Brain microvascular endothelial cell (primary cell): ENCODE measurements around the gene SIK2.

Source experiments
- DNase-seq: peaks from one replicate; pipeline ENCODE4 v3.0.0-alpha.2; 2020
- H3K27ac ChIP-seq: fragments of 250-450 bp; sonication (Bioruptor Pico); 2 replicates; pipeline ENCODE4 v1.5.1; 2020; ENCODE audit warnings: mild to moderate bottlenecking, moderate library complexity
- H3K27me3 ChIP-seq: fragments of 250-450 bp; sonication (Bioruptor Pico); replicated peaks from 2 replicates; pipeline ENCODE4 v1.5.1; 2020; ENCODE audit warnings: mild to moderate bottlenecking
- H3K36me3 ChIP-seq: fragments of 250-450 bp; sonication (Bioruptor Pico); replicated peaks from 2 replicates; pipeline ENCODE4 v1.5.1; 2020; ENCODE audit warnings: mild to moderate bottlenecking
- H3K4me3 ChIP-seq: 2 replicates; pipeline ENCODE4 v1.5.1; 2011; ENCODE audit warnings: low read depth, mild to moderate bottlenecking, control low read depth, low read length, moderate library complexity
- in situ Hi-C: cut with HindIII; loops from 2 replicates; pipeline ENCODE4 v1.10.0; 2017; ENCODE audit warnings: low sequenced_read_pairs, low pct_ligation_motif_present
- TF ChIP-seq, protein P1 (sequence below): IDR thresholded peaks from 2 replicates; pipeline ENCODE4 v1.5.1; 2011; ENCODE audit warnings: low read depth, mild to moderate bottlenecking, moderate library complexity, low read length, control low read depth, inconsistent platforms; ENCODE audit errors: missing control alignments

Gene SIK2

DNA sequence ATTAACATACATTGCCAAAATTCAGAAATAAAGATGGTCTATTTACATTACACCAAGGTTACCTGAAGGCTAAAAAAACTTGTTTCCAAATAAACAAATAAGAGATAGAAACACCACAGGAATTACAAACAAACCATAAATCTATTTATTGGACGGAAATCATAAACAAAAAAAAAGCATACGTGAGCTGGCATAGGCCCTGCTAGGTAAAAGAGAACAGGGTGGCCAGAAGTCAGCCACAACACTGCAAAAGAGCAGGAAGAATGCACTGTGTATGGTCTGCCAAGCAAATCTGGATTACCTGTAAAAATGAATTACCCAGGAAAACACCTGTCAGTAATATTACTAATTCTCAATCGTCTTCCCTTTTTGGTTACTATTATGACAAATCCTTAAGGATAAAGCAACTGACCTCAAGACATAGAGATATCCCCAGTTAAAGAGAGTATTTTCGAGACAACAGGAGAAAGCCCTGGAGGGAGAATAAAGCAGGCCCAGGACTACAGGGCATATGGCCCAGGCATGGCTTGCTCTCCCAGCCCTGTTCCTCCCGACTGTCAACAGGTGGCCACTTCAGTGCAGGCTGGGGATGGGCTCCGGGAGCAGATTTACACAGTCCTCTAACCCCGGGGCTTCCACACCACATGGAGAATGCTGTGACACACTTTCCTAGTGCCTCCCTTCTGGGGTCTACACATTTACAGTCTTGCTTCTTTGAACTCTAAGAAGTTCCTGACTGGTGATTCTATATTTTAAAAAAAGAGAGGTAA is 146.0 kb downstream of the SIK2 start:
- in situ Hi-C loops, result no loop called here
- TF ChIP-seq, protein P1, sequence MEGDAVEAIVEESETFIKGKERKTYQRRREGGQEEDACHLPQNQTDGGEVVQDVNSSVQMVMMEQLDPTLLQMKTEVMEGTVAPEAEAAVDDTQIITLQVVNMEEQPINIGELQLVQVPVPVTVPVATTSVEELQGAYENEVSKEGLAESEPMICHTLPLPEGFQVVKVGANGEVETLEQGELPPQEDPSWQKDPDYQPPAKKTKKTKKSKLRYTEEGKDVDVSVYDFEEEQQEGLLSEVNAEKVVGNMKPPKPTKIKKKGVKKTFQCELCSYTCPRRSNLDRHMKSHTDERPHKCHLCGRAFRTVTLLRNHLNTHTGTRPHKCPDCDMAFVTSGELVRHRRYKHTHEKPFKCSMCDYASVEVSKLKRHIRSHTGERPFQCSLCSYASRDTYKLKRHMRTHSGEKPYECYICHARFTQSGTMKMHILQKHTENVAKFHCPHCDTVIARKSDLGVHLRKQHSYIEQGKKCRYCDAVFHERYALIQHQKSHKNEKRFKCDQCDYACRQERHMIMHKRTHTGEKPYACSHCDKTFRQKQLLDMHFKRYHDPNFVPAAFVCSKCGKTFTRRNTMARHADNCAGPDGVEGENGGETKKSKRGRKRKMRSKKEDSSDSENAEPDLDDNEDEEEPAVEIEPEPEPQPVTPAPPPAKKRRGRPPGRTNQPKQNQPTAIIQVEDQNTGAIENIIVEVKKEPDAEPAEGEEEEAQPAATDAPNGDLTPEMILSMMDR, result no peak
- Histone ChIP-seq H3K27me3 (no peaks in the 10 kb centered on the region), H3K27ac (no peak overlapping the region), H3K36me3 (peaks cover 51% of the 10 kb centered on the region), H3K4me3 (no peak overlapping the region)
- no peak for DNase-seq

GRCh38 chr11:111749646-111750045 is 147.4 kb downstream of the SIK2 start:
- Histone ChIP-seq H3K4me3 (no peak overlapping the region), H3K27ac (no peak overlapping the region), H3K27me3 (no peaks in the 10 kb centered on the region), H3K36me3 (peaks cover 53% of the 10 kb centered on the region)
- TF ChIP-seq, protein P1, result no peak
- no peak for DNase-seq
- in situ Hi-C loops, result no loop called here

GRCh38 chr11:111756097-111756496 is 153.8 kb downstream of the SIK2 start:
- no peak for DNase-seq
- Histone ChIP-seq H3K27me3 (no peaks in the 10 kb centered on the region), H3K4me3 (no peak overlapping the region), H3K36me3 (peaks cover 67% of the 10 kb centered on the region), H3K27ac (no peak overlapping the region)
- in situ Hi-C loops, result no loop called here
- TF ChIP-seq, protein P1, result no peak

GRCh38 chr11:111759376-111759775 is 157.1 kb downstream of the SIK2 start:
- TF ChIP-seq, protein P1, result no peak
- Histone ChIP-seq H3K36me3 (peaks cover 58% of the 10 kb centered on the region), H3K27ac (no peak overlapping the region), H3K4me3 (no peak overlapping the region), H3K27me3 (no peaks in the 10 kb centered on the region)
- in situ Hi-C loops, result no loop called here
- DNase-seq, result no peak

DNA sequence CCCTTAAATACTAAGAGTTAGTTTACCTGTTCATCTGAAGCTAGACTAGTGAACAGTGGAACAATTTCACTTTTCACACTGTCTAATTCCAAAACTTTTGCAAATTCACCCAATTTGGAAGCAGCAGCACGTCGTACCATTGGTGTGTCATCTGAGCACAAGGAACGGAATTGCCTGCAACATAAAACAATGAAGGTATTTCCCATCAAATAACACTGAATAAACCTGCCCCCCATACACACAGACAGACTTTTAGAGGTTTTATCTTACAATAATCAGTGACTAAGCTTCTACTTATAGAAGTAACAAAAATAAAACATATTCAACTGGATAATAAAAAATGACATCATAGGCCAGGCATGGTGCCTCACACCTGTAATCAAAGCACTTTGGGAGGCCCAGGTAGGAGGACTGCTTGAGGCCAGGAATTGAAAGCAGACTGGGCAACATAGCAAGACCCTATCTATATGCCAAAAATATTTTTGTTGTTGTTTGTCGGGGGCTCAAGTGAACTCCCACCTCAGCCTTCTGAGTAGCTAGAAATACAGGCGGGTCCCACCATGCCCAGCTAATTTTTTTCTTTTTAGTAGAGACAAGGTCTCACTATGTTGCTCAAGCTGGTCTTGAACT is 157.6 kb downstream of the SIK2 start:
- Histone ChIP-seq H3K36me3 (peaks cover 55% of the 10 kb centered on the region), H3K4me3 (no peak overlapping the region), H3K27ac (no peak overlapping the region), H3K27me3 (no peaks in the 10 kb centered on the region)
- DNase-seq, result no peak
- in situ Hi-C loops, result no loop called here
- TF ChIP-seq, protein P1, result no peak
